SH-SY5Y (cell line): Measurements from ENCODE around the gene VPS16.

ENCODE experiments used
- GATA2 ChIP-seq: IDR thresholded peaks from 2 replicates; pipeline ENCODE4 v1.6.1; 2011; ENCODE audit warnings: mild to moderate bottlenecking, low read depth, low read length
- GATA3 ChIP-seq: IDR thresholded peaks from 2 replicates; pipeline ENCODE4 v1.6.1; 2011; ENCODE audit warnings: low read depth, mild to moderate bottlenecking, low read length, moderate library complexity

Gene VPS16

GRCh38 chr20:2817341-2817726, 23.2 kb upstream of the VPS16 start:
- TF ChIP-seq GATA3: no peak
- no peak for TF ChIP-seq GATA2

- no peak for TF ChIP-seq GATA2
- no peak for TF ChIP-seq GATA3
Observed at GRCh38 chr20:2817891-2818595, 22.5 kb upstream of the VPS16 start.

- TF ChIP-seq GATA3: no peak
- TF ChIP-seq GATA2: no peak
Observed at GRCh38 chr20:2820084-2820895, 20.3 kb upstream of the VPS16 start.

- TF ChIP-seq GATA2 (no peak; the same call in 1 of the 2 replicates), GATA3 (no peak)
Observed at GRCh38 chr20:2820896-2821869, 19.4 kb upstream of the VPS16 start.

GRCh38 chr20:2822073-2822472, 18.5 kb upstream of the VPS16 start:
- TF ChIP-seq GATA2 (no peak), GATA3 (no peak)

GRCh38 chr20:2825761-2826160, 14.8 kb upstream of the VPS16 start:
- TF ChIP-seq GATA2: no peak
- TF ChIP-seq GATA3: no peak

GRCh38 chr20:2826655-2827054, 13.9 kb upstream of the VPS16 start:
- TF ChIP-seq GATA2 (no peak), GATA3 (no peak)

- TF ChIP-seq GATA3 (no peak), GATA2 (no peak)
Observed at GRCh38 chr20:2829376-2829775, 11.2 kb upstream of the VPS16 start.

GRCh38 chr20:2833761-2834160, 6.8 kb upstream of the VPS16 start:
- no peak for TF ChIP-seq GATA2
- no peak for TF ChIP-seq GATA3

- TF ChIP-seq GATA3 (no peak), GATA2 (no peak)
Observed at GRCh38 chr20:2834401-2835110, 6.0 kb upstream of the VPS16 start.

GRCh38 chr20:2835331-2835796, 5.2 kb upstream of the VPS16 start:
- TF ChIP-seq GATA2: no peak
- TF ChIP-seq GATA3: no peak

GRCh38 chr20:2836035-2836434, 4.5 kb upstream of the VPS16 start:
- TF ChIP-seq GATA3: no peak
- no peak for TF ChIP-seq GATA2

- TF ChIP-seq GATA2 (no peak), GATA3 (no peak)
Observed at GRCh38 chr20:2837221-2837960, 3.2 kb upstream of the VPS16 start.
